HepG2 (cell line): ENCODE data around the gene ALG14. TPM values are rescaled to one million over a fixed set of nuclear protein-coding genes. Genes with fewer than 3 reads are reported as not detected.
A peak's percentile ranks its signal among the peaks of the same experiment; 100 is the strongest.

ENCODE experiments used
- BCL6 ChIP-seq: IDR thresholded peaks from 2 replicates; pipeline ENCODE4 v1.6.1; 2016; ENCODE audit warnings: missing genetic modification reagents, missing compliant biosample characterization
- CEBPB ChIP-seq: IDR thresholded peaks from 2 replicates; pipeline ENCODE4 v1.6.1; 2011; ENCODE audit warnings: low read depth, low read length, improper control_type of control experiment, borderline replicate concordance
- GATA4 ChIP-seq: sonication (generic); IDR thresholded peaks from 2 replicates; pipeline ENCODE4 v1.6.1; 2016; ENCODE audit warnings: antibody characterized with exemption, low read depth, borderline replicate concordance
- HNRNPH1 ChIP-seq: fragments of 200-400 bp; formaldehyde crosslinking; optimal IDR thresholded peaks from 2 replicates; pipeline ENCODE3; 2017; ENCODE audit warnings: mild to moderate bottlenecking, low read depth, low read length
- IRF2 ChIP-seq: IDR thresholded peaks from 2 replicates; pipeline ENCODE4 v1.6.1; 2018; ENCODE audit warnings: missing genetic modification reagents, missing compliant biosample characterization
- IRX3 ChIP-seq: sonication (generic); formaldehyde crosslinking; IDR thresholded peaks from 2 replicates; pipeline ENCODE4 v1.8.1; 2023; ENCODE audit warnings: mild to moderate bottlenecking, low read depth, missing genetic modification reagents, borderline replicate concordance
- KDM3A ChIP-seq: IDR thresholded peaks from 2 replicates; pipeline ENCODE4 v1.6.1; 2018; ENCODE audit warnings: low read depth, missing compliant biosample characterization
- ONECUT2 ChIP-seq: sonication (generic); formaldehyde crosslinking; IDR thresholded peaks from 2 replicates; pipeline ENCODE4 v1.4.0; 2020; ENCODE audit warnings: missing genetic modification reagents
- PAWR ChIP-seq: sonication (generic); formaldehyde crosslinking; IDR thresholded peaks from 2 replicates; pipeline ENCODE4 v1.4.0; 2020; ENCODE audit warnings: missing genetic modification reagents, mild to moderate bottlenecking, borderline replicate concordance
- PHF20 ChIP-seq: sonication (generic); formaldehyde crosslinking; IDR thresholded peaks from 2 replicates; pipeline ENCODE4 v1.5.0; 2020; ENCODE audit warnings: mild to moderate bottlenecking, missing genetic modification reagents
- PHF8 ChIP-seq: sonication (generic); formaldehyde crosslinking; IDR thresholded peaks from 2 replicates; pipeline ENCODE4 v1.5.0; 2020; ENCODE audit warnings: missing genetic modification reagents
- RAD51 ChIP-seq: fragments of 450-650 bp; IDR thresholded peaks from 2 replicates; pipeline ENCODE4 v1.6.1; 2016; ENCODE audit warnings: borderline replicate concordance
- RFX1 ChIP-seq: fragments of 450-650 bp; IDR thresholded peaks from 2 replicates; pipeline ENCODE4 v1.6.1; 2017
- SIN3B ChIP-seq: fragments of 150-350 bp; IDR thresholded peaks from 2 replicates; pipeline ENCODE4 v1.6.1; 2014; ENCODE audit warnings: low read length
- SP140L ChIP-seq: sonication (generic); formaldehyde crosslinking; IDR thresholded peaks from 2 replicates; pipeline ENCODE4 v1.4.0; 2020; ENCODE audit warnings: missing genetic modification reagents, borderline replicate concordance
- STAG1 ChIP-seq: sonication (generic); formaldehyde crosslinking; IDR thresholded peaks from 2 replicates; pipeline ENCODE4 v1.4.0; 2020; ENCODE audit warnings: missing genetic modification reagents
- TGIF2 ChIP-seq: IDR thresholded peaks from 2 replicates; pipeline ENCODE4 v1.6.1; 2016; ENCODE audit warnings: control low read depth, missing compliant biosample characterization
- ZNF263 ChIP-seq: sonication (generic); formaldehyde crosslinking; IDR thresholded peaks from 2 replicates; pipeline ENCODE4 v1.4.0; 2020; ENCODE audit warnings: missing genetic modification reagents
- ZNF431 ChIP-seq: sonication (generic); formaldehyde crosslinking; IDR thresholded peaks from 2 replicates; pipeline ENCODE4 v1.9.0; 2022; ENCODE audit warnings: missing genetic modification reagents, low read depth, mild to moderate bottlenecking, borderline replicate concordance
- ZNF558 ChIP-seq: sonication (generic); formaldehyde crosslinking; IDR thresholded peaks from 2 replicates; pipeline ENCODE4 v1.9.0; 2022; ENCODE audit warnings: mild to moderate bottlenecking, missing genetic modification reagents, borderline replicate concordance
- ZNF749 ChIP-seq: sonication (generic); formaldehyde crosslinking; IDR thresholded peaks from 2 replicates; pipeline ENCODE4 v1.8.0; 2022; ENCODE audit warnings: mild to moderate bottlenecking, missing genetic modification reagents, moderate library complexity, borderline replicate concordance
- ZNF766 ChIP-seq: sonication (generic); formaldehyde crosslinking; IDR thresholded peaks from 2 replicates; pipeline ENCODE4 v1.5.0; 2020; ENCODE audit warnings: missing genetic modification reagents, borderline replicate concordance
- ZNF777 ChIP-seq: sonication (generic); formaldehyde crosslinking; IDR thresholded peaks from 2 replicates; pipeline ENCODE4 v1.4.0; 2020; ENCODE audit warnings: missing genetic modification reagents
- polyA plus RNA-seq, 8 experiments: library from polyadenylated mRNA; depleted of rRNA in 3 of 8; stranded (reverse) in 7 of 8; unstranded in 1 of 8; fragments of >200 nt; fragmentation: Illumina TruSeq in 4 of 8; extraction: Trizol in 4 of 8; gene quantifications; 2 replicates each; pipeline versions ENCODE4 v1.2.1 to v1.2.3, GENCODE V29; 2011 to 2016; ENCODE audit warnings: low read depth in 4 of 8, missing spikeins in 1 of 8, mixed read lengths in 1 of 8; ENCODE audit not compliant: insufficient read depth in 1 of 8
- total RNA-seq, 5 experiments: library from RNA; depleted of rRNA; stranded (reverse); fragments of >200 nt; fragmentation: Illumina TruSeq; extraction: Trizol; gene quantifications; 2 replicates each; pipeline ENCODE4 v1.2.3, GENCODE V29; 2016; ENCODE audit warnings: low read depth in 1 of 5
- TF ChIP-seq, protein P1 (sequence below): IDR thresholded peaks from 2 replicates; pipeline ENCODE4 v1.6.1; 2016; ENCODE audit warnings: low read depth, control low read depth
- TF ChIP-seq, protein P2 (sequence below), 2 experiments: sonication (generic) in 1 of 2; formaldehyde crosslinking in 1 of 2; IDR thresholded peaks; 2 replicates each; pipeline versions ENCODE4 v1.4.0 to v1.6.1; 2016 to 2020; ENCODE audit warnings: borderline replicate concordance in 1 of 2, low read depth in 1 of 2, mild to moderate bottlenecking in 1 of 2, missing genetic modification reagents in 1 of 2

ALG14 gene
- total and polyA plus RNA-seq, 2 of the 13 experiments (the other 11 are each of a cell fraction or from before 2014, with no cell fraction given): 4.5 to 12.7 TPM

DNA sequence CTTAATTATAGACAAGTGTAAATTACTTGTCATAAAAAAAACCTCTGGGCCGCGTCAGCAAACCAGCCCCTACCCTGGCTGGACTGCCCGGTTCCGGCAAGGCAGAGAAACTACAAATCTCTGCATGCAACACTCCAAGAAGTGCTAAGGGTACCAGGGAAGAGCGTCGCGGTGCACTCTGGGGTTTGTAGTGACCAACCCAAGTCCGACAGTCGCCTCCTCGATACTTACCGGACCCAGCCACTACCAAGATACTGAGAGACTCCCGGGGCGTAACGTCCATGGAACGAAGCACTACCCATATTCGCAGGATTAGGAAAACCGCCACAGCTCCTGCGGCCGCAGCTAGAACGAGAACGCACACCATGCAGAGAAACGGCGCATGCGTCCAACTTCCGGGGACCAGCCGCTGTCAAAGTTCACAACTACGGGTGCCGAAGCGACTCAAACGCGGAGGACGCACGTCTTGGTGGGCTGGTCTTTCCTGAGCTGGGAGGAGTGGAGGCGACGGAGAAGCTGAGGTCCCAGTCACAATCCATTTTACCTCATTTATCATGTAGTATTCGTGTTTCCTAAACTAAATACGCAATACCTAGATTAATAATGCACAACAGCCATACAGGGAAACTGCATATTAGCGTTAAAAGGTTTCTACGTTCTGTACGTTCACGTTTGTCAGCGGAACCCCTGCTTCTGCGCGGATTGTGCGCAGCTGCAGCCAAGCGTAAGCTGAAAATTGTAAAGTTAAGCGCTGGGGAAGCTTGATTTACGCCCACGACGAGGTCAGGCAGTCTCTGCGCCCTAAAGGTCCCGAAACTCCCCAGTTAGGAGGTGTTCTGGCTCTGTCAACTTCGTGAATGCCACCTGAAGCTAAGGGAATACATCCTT lies at the start of gene ALG14 (continued):
- TF ChIP-seq ZNF777: peak; percentile 97
- 0 out of 2 replicates have a peak, but pooled peaks have one; percentile 0 for TF ChIP-seq CEBPB
- TF ChIP-seq RAD51: no peak
- no peak for TF ChIP-seq ZNF558
- TF ChIP-seq HNRNPH1: peak; percentile 27
- peak; percentile 57; the same call in 1 of the 2 replicates for TF ChIP-seq ZNF263 (CRISPR knock-in tag)
- TF ChIP-seq IRF2 (CRISPR knock-in tag): peak; percentile 86
- peak; percentile 18; the same call in 1 of the 2 replicates for TF ChIP-seq SIN3B
- no peak for TF ChIP-seq SP140L
- TF ChIP-seq, protein P1, sequence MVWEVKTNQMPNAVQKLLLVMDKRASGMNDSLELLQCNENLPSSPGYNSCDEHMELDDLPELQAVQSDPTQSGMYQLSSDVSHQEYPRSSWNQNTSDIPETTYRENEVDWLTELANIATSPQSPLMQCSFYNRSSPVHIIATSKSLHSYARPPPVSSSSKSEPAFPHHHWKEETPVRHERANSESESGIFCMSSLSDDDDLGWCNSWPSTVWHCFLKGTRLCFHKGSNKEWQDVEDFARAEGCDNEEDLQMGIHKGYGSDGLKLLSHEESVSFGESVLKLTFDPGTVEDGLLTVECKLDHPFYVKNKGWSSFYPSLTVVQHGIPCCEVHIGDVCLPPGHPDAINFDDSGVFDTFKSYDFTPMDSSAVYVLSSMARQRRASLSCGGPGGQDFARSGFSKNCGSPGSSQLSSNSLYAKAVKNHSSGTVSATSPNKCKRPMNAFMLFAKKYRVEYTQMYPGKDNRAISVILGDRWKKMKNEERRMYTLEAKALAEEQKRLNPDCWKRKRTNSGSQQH: peak; percentile 44; the same call in 1 of the 2 replicates
- TF ChIP-seq, protein P2, sequence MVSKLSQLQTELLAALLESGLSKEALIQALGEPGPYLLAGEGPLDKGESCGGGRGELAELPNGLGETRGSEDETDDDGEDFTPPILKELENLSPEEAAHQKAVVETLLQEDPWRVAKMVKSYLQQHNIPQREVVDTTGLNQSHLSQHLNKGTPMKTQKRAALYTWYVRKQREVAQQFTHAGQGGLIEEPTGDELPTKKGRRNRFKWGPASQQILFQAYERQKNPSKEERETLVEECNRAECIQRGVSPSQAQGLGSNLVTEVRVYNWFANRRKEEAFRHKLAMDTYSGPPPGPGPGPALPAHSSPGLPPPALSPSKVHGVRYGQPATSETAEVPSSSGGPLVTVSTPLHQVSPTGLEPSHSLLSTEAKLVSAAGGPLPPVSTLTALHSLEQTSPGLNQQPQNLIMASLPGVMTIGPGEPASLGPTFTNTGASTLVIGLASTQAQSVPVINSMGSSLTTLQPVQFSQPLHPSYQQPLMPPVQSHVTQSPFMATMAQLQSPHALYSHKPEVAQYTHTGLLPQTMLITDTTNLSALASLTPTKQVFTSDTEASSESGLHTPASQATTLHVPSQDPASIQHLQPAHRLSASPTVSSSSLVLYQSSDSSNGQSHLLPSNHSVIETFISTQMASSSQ (IDR thresholded peaks at IDR 0.05; ENCODE audit: low read depth): peak; percentile 67; the same call in 1 of the 2 replicates
- TF ChIP-seq, protein P2 (CRISPR knock-in tag; IDR thresholded peaks at IDR 0.05; ENCODE audit: borderline replicate concordance): peak; percentile 66; the same call in 1 of the 2 replicates
- TF ChIP-seq KDM3A (CRISPR knock-in tag): 0 out of 2 replicates have a peak, but pooled peaks have one; percentile 50
- TF ChIP-seq ZNF749 (CRISPR knock-in tag): 0 out of 2 replicates have a peak, but pooled peaks have one; percentile 7
- TF ChIP-seq IRX3 (CRISPR knock-in tag): no peak
- TF ChIP-seq ONECUT2 (CRISPR knock-in tag): no peak
- peak; percentile 76 for TF ChIP-seq PHF8 (CRISPR knock-in tag)
- TF ChIP-seq ZNF431 (CRISPR knock-in tag): no peak
- no peak for TF ChIP-seq RFX1
- TF ChIP-seq STAG1 (CRISPR knock-in tag): 0 out of 2 replicates have a peak, but pooled peaks have one; percentile 10
- peak; percentile 60; the same call in 1 of the 2 replicates for TF ChIP-seq ZNF766 (CRISPR knock-in tag)
- peak; percentile 89 for TF ChIP-seq PHF20 (CRISPR knock-in tag)
- peak; percentile 95 for TF ChIP-seq TGIF2
- 0 out of 2 replicates have a peak, but pooled peaks have one; percentile 14 for TF ChIP-seq BCL6 (CRISPR knock-in tag)
- TF ChIP-seq GATA4: 0 out of 2 replicates have a peak, but pooled peaks have one; percentile 50
- TF ChIP-seq PAWR: 0 out of 2 replicates have a peak, but pooled peaks have one; percentile 65
